ENCODE results near the gene POGZ.
"Not testable (repeated sequence)": the region's sequence is repeated elsewhere in the genome, so short reads cannot be mapped to it uniquely, and the experiment has no call there.

POGZ gene

DNA sequence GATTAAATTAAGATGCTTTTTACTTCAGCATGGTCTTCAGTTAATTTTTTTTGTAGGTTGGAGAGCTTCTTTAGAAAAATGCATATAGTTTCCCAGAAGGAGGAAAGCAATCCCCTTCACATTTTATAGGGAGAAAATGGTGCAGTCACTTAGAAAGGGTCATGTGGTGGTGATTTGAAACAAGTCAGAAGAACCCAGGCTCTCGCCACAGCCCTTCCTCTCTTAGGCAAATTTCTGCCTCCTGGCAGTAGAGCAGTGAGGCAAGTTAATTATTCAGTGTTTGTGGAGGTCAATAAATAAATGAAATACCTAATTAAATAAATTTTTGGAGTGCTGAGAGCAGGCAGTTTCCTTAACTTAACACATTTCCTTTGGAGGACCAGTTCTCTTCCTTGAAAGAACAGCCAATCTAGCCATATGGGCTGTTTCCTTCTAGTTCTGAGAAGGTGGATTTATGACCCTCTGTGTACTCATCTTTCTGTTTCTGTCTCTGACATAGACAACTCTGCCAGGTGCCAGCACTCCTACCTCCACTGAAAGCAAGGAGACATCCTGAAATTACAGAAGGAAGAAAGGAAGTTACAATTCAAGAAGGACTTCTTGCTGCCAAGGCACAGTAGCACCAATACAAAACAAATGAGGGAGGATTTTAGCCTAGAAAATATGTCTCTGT, 19.0 kb upstream of the POGZ start:
- no peak for DNase-seq (ENCODE audit: low read depth in 3 of 3)

DNA sequence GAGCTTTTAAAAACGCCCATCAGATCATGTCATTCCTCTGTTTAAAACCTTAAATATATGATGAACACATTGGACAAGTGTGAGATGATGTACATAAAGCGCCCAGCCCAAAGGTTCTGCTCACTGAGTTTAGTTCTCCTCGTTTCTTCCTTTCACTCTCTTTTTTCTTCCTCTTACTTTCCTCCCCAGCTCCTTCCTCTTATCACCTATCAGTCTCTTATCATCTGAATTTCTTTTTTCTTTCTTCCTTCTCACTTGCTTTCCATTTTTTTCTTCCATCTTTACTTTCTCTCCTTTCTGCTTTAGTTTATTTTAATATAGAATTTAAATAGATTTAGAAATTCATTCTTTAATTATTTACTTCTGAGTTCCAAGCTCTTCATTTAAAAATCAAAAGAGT, 17.8 kb upstream of the POGZ start:
- no peak for DNase-seq (ENCODE audit: low read depth in 3 of 3)

DNA sequence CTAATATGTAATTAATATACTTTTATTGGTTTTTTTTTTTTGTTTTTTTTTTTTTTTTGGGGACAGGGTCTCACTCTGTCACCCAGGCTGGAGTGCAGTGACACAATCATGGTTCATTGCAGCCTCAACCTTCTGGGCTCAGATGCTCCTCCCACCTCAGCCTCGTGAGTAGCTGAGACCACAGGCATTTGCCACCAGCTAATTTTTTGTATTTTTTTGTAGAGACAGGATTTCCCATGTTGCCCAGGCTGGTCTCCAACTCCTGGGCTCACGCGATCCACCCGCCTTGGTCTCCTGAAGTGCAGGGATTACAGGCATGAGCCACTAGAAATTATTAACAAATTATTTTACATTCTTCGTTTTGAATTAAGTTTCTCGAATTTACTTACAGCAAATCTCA, 16.8 kb upstream of the POGZ start:
- no peak for DNase-seq (ENCODE audit: low read depth in 3 of 3)

- DNase-seq (ENCODE audit: low read depth in 3 of 3): no peak
Measured at GRCh38 chr1:151475175-151475574, 15.9 kb upstream of the POGZ start.

GRCh38 chr1:151474745-151475144, 15.5 kb upstream of the POGZ start:
- no peak for DNase-seq (ENCODE audit: low read depth in 3 of 3)

GRCh38 chr1:151472856-151473731, 13.8 kb upstream of the POGZ start:
- peak in 1 of 3 donors; percentile 12 for DNase-seq (ENCODE audit: low read depth in 3 of 3)

- DNase-seq (ENCODE audit: low read depth in 3 of 3): no peak
Measured at GRCh38 chr1:151465026-151465425, 5.7 kb upstream of the POGZ start.

DNA sequence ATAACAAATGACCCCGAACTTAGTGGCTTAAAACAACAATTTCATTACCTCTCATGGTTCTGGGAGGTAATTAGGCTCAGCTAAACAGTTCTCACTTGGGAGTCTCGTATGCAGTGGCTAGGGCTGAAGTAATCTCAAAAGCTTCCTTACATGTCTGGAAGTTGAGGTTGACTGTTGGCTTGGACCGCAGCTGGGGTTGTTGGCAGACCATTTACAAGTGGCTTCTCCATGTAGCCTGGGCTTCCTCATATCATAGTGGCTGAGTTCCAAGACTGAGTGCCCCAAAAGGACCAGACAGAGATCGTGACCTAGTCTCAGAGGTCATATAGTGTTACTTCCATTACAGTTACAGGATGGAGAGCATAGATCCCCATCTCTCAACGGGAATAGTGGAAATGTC, 2.4 kb upstream of the POGZ start:
- no peak for DNase-seq (ENCODE audit: low read depth in 3 of 3)

DNA sequence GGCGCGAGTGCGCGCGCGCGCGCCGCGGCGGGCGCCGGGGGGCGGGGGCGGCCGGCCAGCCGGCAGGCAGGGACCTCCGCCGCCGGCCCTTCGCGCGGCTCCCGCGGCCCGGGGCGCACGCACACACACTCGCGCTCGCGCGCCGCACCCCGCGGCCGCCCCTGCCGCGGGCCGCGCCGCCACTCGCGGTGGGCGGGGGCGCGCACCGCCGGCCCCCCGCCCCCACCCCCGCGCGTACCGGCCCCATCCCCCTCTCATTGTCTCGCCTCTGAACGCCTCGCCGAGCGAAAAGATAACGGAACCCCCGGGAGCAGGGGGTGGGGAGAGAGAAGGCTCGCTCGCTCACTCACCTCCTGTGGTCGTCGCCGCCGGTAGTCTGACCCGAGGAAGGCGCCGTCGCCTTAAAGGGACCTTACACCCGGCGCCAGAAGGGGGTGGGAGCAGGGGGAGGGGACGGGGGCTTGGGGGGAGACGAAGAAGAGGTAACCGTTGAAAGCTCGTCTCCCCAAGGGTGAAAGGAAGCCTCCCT, 428 bp downstream of the POGZ start:
- DNase-seq (ENCODE audit: low read depth in 3 of 3): peak in 1 of 3 donors; percentile 32

DNA sequence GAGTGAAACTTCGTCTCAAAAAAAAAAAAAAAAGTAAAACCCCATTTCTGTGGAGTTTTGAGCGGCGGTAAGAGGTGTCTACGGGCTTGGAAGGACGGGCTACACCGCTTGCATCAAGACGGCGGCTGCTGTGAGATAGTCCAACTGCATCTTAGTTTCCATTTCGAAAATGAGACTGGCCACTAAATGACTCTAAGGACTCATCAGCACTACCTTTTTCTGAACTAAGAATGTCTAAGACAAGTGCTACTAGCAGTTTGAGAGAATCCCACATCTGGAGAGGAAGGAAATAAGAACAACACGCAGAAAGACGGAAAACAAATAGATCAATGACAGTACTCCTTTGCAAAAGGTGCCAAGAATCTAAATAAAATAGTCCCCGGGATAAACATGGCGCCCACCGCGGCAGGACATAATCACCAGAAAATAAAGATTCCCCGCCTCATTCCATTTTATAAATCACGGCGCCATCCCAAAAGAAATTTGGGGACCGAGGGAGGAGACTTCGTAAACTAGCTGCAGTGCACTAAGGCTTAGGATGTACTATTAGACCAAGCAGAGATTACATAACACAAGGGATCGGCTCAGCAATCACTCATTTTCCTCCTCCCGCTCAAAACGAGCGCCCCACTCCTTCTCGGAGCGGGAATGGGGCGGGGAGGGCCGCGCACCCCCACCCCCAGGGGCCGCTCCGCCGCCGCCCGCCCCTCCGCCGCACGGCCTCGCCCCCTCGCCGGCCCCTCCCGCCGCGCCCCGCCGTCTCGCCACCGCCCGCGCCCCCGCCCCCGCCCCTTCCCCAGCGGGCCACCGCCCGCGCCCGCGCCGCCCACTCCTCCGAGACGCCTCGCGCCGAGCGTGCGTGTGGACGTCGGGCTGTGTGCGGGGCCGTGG, 1.1 kb downstream of the POGZ start:
- peak in 1 of 3 donors; percentile 37 for DNase-seq (ENCODE audit: low read depth in 3 of 3)

GRCh38 chr1:151455966-151456365, 3.3 kb downstream of the POGZ start:
- DNase-seq (ENCODE audit: low read depth in 3 of 3): no peak

GRCh38 chr1:151455231-151455630, 4.1 kb downstream of the POGZ start:
- no peak for DNase-seq (ENCODE audit: low read depth in 3 of 3)

DNA sequence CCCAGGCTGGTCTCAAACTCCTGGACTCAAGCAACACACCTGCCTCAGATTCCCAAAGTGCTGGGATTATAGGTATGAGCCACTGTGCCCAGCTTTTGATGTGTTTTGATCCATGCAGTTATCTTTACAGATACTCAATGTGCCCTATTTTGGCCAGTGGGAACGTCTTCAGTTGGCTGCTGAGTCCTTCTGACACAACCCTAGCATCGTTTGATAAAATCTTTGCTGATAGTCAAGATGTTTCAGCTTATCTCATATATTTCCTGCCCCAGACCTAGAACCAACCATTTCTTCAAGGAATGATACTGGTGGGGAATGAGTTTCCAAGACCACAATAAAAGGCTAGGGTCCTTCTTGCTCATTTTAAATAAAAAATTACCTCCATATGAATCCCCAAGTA, 11.6 kb downstream of the POGZ start:
- DNase-seq (ENCODE audit: low read depth in 3 of 3): no peak

GRCh38 chr1:151444783-151445177, 14.5 kb downstream of the POGZ start:
- DNase-seq (ENCODE audit: low read depth in 3 of 3): no peak

- DNase-seq (ENCODE audit: low read depth in 3 of 3): peak in 2 of 3 donors; percentile 30 to 51
Measured at GRCh38 chr1:151443846-151444782, 15.2 kb downstream of the POGZ start.

DNA sequence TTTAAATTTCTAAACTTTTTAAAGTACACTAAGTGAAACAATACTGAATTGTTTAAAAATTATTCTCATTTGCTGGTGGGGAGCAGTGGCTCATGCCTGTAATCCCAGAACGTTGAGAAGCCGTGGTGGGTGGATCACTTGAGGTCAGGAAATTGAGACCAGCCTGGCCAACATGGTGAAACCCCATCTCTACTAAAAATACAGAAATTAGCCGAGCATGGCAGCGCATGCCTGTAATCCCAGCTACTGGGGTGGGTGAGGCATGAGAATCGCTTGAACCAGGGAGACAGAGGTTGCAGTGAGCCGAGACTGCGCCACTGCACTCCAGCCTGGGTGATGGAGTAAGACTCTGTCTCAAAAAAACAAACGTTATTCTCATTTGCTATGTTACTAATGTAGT, 21.9 kb downstream of the POGZ start:
- not testable (repeated sequence) for DNase-seq (ENCODE audit: low read depth in 3 of 3)

DNA sequence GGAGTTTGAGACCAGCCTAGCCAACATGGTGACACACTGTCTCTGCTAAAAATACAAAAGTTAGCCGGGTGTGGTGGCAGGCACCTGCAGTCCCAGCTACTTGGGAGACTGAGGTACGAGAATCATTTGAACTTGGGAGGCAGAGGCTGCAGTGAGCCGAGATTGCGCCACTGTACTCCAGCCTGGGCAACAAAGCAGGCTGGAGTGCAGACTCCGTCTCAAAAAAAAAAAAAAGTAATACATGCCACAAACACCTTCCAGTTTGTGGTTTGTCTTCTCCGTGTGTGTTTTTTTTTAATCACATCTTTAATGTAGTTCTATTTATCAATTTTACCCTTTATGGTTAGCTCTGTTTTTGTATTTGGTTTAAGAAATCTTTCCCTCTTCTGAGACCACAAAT, 22.3 kb downstream of the POGZ start:
- DNase-seq (ENCODE audit: low read depth in 3 of 3): no peak

GRCh38 chr1:151435174-151435573, 24.1 kb downstream of the POGZ start:
- DNase-seq (ENCODE audit: low read depth in 3 of 3): no peak

GRCh38 chr1:151433827-151434226, 25.5 kb downstream of the POGZ start:
- not testable (repeated sequence) for DNase-seq (ENCODE audit: low read depth in 3 of 3)

DNA sequence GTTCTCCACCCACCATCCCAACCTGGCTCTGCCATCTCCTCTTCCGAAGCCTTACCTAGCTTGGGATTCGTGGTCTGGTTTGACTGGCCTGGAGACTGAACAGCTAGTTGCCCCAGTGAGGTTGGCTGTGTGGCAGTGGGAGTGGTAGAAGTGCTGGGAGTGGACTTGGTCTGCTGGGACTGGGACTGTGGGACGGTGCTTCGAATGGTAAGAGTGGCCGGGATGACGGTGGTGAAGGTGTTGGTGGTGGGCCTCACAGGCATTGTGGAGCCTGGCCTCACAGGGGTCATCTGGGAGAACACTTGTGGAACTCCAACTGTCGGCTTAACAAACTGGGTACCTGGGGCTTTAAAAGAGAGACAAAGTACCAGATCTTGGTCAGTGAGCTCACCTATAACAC, 31.2 kb downstream of the POGZ start:
- DNase-seq (ENCODE audit: low read depth in 3 of 3): no peak

DNA sequence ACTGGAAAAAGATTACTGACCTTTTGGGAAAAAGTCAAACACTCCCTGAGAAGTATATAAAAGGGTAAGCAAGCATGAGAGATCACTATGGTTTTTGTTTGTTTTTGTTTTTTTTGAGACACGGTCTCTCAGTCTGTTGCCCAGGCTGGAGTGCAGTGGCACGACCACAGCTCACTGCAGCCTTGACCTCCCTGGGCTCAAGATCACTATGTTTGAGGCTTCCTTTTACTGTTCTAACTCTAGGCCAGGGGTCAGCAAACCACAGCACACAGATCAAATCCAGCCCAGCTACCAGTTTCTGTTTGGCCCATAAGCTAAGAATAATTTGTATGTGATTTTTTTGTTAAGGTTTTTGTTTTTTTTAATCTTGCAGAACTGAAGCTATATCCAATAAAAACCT, 34.2 kb downstream of the POGZ start:
- no peak for DNase-seq (ENCODE audit: low read depth in 3 of 3)
